NOMO-1 treated with dmso at 0.1 percent for 144 hours (cell line): Measurements from ENCODE around the gene EMP1.
A peak's percentile ranks its signal among the peaks of the same experiment; 100 is the strongest.
"Not testable (repeated sequence)": the region's sequence is repeated elsewhere in the genome, so short reads cannot be mapped to it uniquely, and the experiment has no call there.

Experiments
- DNase-seq: peaks from one replicate; lab custom pipeline; 2025; ENCODE audit not compliant: unreplicated experiment; lab: John Stamatoyannopoulos, UW

EMP1 gene

DNA sequence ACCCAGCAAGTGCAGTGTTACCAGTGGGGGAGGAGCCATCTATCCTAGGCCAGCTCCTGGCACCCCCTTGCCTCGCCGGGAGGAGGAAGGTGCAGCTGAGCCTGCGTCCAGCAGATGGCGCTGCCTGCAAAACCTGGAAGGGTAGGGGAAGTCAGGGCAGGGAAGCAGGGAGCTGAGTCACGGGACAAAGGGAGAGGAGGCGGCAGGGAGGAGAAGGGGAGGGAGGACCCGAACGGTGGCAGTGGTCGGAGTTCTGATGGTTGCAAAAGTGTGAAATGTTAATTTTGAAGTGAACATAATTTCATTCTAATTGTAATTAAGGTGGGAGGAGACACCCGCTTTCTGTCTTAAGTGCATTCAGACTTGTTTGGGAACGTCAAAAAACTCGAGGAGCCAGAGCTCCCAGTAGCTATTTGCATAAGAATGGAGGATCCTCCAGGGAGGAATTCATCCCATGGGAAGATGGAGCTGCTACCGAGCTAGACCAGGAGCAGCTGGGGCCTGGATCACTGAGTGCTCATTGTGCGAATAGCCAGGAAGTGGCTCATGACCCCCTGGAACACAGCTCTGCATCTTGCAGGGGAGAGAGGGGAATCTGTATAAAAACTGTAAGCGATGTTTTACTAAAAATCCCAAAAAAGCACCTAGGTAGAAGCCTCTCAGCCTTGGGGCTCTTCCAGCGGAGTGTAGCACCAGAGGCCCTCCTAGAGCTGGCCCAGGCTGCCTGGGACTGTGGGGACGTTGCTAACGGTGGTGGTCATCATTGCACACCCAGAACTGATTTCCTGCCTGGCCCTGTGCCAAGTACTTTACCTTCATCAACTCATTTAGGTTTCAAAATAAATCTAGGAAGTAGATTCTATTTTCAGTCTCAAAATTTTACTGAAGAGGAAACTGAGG lies 59.5 kb downstream of the EMP1 start:
- peak; percentile 80 for DNase-seq

- no peak for DNase-seq
Measured at GRCh38 chr12:13256692-13257045, 60.1 kb downstream of the EMP1 start.

GRCh38 chr12:13257356-13257875 lies 60.9 kb downstream of the EMP1 start:
- DNase-seq = no peak

DNA sequence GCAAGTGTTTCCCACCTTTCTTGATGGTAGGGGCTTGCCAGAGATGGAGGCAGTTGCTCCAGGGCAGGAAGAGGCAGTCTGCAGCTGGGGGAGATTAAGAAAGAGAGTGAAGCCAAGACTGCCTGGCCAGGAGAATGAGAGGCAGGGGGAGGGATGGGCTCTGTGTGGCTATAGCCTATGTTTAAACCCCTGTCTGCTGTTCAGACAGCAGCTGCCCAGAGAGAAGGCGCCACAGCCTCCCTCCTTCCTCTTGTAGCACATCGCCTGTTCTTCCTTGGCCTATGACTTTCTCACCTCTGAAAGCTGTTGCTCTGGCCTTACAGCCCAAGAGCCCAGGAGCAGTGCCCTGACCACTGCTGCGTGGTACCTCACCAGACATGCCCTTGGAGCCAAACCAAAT lies 61.7 kb downstream of the EMP1 start:
- DNase-seq = no peak

GRCh38 chr12:13258717-13259119 lies 62.2 kb downstream of the EMP1 start:
- no peak for DNase-seq

- DNase-seq = not testable (repeated sequence)
Measured at GRCh38 chr12:13259625-13260024, 63.1 kb downstream of the EMP1 start.

GRCh38 chr12:13267826-13268225 lies 71.3 kb downstream of the EMP1 start:
- DNase-seq = not testable (repeated sequence)

GRCh38 chr12:13268581-13268980 lies 72.1 kb downstream of the EMP1 start:
- DNase-seq = no peak
